LHCN-M2 (cell line): ENCODE results near the gene ZSWIM5. TPM values are rescaled to one million over a fixed set of nuclear protein-coding genes. Genes with fewer than 3 reads are reported as not detected.
A peak's percentile ranks its signal among the peaks of the same experiment; 100 is the strongest.
"Not testable (repeated sequence)": the region's sequence is repeated elsewhere in the genome, so short reads cannot be mapped to it uniquely, and the experiment has no call there.

Experiments
- DNase-seq: peaks from one replicate; pipeline ENCODE4 v3.0.0-alpha.2; 2012; ENCODE audit warnings: low read depth
- total RNA-seq: library from RNA; depleted of rRNA; stranded (reverse); fragments of >200 nt; gene quantifications from 2 replicates; pipeline ENCODE4 v1.2.3, GENCODE V29; 2014

The ZSWIM5 gene
- total RNA-seq, 1 experiment from 2014 or later, result 0.06 TPM

- DNase-seq, result no peak
Observed at GRCh38 chr1:45148209-45148825, 58.1 kb downstream of the ZSWIM5 start.

DNA sequence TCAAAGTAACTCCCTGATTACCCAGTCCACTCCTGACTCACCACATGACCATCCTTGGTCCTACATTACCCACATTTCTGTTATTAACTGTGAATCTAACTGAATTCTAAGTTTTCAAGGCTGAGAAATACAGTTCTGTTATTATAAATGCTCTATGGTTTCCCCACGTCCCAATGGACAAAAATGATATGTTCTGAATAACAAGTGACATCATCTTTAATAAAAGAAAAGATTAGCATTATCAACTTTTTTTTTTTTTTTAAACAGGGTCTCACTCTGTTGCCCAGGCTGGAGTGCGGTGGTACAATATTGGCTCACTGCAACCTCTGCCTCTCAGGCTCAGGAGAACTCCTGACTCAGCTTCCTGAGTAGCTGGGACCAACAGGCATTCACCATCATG is 59.6 kb downstream of the ZSWIM5 start:
- DNase-seq, result no peak

GRCh38 chr1:45141247-45142003 is 65.0 kb downstream of the ZSWIM5 start:
- no peak for DNase-seq

DNA sequence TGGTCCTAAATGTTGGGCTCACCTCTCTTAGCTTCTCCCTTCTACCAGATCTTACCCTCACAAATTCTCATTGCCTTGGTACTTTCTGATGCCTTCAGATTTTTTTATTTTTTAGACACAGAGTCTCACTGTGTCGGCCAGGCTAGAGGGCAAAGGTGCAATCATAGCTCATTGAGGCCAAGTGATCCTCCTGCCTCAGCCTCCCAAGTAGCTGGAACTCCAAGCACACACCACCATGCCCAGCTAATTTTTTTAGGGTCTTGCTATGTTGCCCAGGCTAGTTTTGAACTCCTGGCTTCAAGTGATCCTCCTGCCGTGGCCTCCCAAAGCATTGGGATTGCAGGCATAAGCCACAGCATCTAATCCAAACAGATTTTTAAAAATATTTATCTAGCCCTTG is 69.4 kb downstream of the ZSWIM5 start:
- DNase-seq, result no peak

GRCh38 chr1:45135316-45135715 is 71.1 kb downstream of the ZSWIM5 start:
- DNase-seq, result no peak

DNA sequence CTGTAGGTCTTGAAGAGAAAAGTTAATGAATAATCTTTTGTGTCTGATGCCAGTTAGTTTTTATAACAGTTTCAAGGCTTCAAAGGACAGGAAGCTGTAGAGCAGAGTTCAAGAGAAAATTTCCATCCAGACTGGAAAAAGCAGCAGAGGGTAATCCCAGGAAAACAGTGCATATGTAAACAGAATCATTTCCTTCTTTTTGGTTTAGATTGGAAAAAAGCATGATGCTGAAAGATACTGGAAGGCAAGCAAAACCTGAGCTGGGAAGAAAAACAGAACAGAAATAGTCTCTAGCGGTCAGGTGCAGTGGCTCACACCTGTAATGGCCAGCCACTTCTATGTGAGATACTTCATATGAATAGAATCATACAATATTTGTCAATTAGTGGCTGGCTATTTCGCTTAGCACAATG is 71.9 kb downstream of the ZSWIM5 start:
- no peak for DNase-seq

DNA sequence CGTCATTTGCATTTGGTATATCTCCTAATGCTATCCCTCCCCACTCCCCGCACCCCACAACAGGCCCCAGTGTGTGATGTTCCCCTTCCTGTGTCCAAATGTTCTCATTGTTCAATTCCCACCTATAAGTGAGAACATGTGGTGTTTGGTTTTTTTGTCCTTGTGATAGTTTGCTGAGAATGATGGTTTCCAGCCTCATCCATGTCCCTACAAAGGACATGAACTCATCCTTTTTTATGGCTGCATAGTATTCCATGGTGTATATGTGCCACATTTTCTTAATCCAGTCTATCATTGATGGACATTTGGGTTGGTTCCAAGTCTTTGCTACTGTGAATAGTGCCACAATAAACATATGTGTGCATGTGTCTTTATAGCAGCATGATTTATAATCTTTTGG is 73.7 kb downstream of the ZSWIM5 start:
- not testable (repeated sequence) for DNase-seq

DNA sequence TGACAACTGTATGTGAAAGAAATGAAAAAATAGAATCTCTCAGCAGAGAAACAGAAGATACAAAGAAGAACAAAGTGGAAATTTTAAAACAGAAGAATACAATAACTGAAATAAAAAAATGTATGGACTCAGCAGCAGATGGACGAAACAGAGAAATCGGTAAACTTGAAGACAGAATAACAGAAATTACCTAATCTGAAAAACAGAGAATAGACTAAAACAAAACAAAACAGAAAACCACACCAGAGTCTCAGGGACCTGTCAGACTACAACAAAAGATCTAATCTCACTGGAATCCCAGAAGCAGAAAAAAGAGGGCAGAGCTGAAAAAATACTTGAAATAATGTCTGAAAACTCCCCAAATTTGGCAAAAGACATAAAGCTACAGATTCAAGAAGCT is 83.0 kb downstream of the ZSWIM5 start:
- DNase-seq, result no peak

GRCh38 chr1:45122724-45123123 is 83.7 kb downstream of the ZSWIM5 start:
- no peak for DNase-seq

- DNase-seq, result no peak
Observed at GRCh38 chr1:45117766-45118165, 88.6 kb downstream of the ZSWIM5 start.

DNA sequence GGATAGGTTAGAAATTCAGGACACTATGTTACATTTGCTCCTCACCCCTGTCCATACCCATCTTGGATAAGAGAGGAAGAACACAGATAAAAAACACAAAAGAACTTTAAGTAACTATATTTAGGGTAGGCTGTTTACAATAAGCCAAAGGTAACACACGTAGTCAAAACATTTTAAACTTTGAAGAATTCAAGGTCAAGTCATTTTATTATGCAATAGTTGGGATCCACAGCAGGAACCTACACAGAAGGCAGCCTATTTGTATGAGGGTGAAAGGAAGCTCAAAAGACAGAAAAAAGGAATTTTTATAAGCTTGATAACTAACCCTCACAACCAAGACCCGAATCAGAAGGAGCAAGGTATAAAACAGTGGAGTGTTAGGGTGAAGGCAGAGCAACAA is 89.6 kb downstream of the ZSWIM5 start:
- DNase-seq, result no peak

- DNase-seq, result no peak
Observed at GRCh38 chr1:45116340-45116739, 90.1 kb downstream of the ZSWIM5 start.

DNA sequence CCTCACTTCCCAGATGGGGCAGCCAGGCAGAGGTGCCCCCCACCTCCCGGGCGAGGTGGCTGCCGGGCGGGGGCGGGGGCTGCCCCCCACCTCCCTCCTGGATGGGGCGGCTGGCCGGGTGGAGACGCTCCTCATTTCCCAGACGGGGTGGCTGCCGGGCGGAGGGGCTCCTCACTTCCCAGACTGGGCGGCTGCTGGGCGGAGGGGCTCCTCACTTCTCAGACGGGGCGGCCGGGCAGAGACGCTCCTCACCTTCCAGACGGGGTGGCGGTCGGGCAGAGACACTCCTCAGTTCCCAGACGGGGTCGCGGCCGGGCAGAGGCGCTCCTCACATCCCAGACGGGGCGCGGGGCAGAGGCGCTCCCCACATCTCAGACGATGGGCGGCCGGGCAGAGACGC is 91.2 kb downstream of the ZSWIM5 start:
- DNase-seq, result not testable (repeated sequence)

DNA sequence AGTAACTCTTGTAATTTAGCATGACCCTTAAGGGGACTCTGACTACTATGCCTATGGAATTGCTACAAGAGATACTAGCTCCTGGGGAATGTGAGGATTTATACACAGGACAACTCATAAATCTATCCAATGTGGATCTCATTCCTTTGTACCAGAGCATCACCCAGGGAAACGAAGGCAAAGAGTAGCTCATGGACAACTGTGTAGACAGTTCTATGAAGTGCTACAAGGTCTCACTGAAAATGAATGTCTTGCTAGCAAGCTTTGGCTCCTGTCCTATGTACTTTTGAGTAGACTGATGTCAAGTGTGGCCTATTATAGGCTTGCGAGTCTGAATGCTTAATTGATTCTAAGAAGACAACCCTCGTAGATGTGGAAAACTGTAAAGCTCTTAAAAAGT is 93.7 kb downstream of the ZSWIM5 start:
- no peak for DNase-seq

GRCh38 chr1:45111239-45111638 is 95.2 kb downstream of the ZSWIM5 start:
- no peak for DNase-seq

DNA sequence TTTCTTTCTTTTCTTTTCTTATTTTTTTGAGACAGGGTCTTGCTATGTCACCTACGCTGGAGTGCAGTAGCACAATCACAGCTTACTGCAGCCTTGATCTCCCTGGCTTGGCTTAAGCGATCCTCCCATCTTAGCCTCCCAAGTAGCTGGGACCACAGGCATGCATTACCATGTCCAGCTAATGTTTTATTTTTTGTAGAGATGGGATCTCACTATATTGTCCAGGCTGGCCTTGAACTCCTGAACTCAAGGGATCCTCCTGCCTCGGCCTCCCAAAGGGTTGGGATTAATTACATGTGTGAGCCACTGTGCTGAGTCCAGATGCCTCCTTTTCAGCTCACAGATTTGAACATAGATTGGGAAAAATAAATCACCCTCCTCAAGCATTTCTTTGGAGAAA is 98.6 kb downstream of the ZSWIM5 start:
- no peak for DNase-seq

- peak; percentile 6 for DNase-seq
Observed at GRCh38 chr1:45106864-45107263, 99.5 kb downstream of the ZSWIM5 start.

DNA sequence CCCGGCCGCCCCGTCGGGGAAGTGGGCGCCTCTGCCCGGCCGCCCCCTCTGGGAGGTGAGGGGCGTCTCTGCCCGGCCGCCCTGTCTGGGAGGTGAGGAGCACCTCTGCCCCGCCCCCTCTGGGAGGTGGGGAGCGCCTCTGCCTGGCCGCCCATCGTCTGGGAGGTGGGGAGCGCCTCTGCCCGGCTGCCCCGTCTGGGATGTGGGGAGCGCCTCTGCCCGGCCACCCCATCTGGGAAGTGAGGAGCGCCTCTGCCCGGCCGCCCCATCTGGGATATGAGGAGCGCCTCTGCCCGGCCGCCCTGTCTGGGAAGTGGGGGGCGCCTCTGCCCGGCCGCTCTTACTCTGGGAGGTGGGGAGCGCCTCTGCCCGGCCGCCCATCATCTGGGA is 100.3 kb downstream of the ZSWIM5 start:
- not testable (repeated sequence) for DNase-seq

GRCh38 chr1:45105486-45106155 is 100.8 kb downstream of the ZSWIM5 start:
- DNase-seq, result not testable (repeated sequence)

- no peak for DNase-seq
Observed at GRCh38 chr1:45103534-45103933, 102.9 kb downstream of the ZSWIM5 start.

DNA sequence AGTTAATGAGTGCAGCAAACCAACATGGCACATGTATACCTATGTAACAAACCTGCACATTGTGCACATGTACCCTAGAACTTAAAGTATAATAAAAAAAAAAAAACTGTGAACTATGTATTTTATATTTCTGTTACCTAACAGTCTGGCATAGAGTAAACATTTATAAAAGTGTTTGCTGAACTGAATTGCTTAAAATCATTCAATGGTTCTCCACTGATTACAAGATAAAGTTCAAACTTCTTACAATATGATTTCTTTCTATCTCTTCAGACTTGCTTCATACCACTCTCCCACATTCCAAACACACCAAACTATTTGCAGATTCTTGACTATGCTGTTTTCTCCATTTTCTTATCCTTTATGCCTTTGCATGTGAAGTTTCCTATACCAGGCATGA is 104.5 kb downstream of the ZSWIM5 start:
- no peak for DNase-seq

- DNase-seq, result not testable (repeated sequence)
Observed at GRCh38 chr1:45101528-45101927, 104.9 kb downstream of the ZSWIM5 start.

DNA sequence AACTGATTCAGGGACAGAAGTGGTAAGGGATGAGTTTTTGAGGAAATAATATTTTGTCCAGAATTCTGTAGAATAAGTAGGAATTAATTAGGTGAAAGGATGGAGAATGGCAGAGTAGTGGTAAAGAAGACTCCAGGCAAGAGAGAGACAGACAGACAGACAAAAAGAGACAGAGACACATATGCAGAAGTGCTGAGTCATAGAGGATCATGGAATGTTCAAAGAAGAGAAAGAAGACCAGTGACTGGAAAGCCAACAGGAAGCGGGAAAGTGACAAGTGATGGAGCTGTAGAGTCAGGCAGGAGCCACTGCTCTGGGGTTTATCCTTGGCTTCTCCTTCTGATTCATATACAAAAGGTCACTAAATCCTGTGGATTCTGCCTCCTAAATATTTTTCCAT is 108.5 kb downstream of the ZSWIM5 start:
- DNase-seq, result peak; percentile 10
